Left ventricle myocardium inferior (tissue), 1 donor: Measurements from ENCODE around the gene NHERF1. TPM values are rescaled to one million over a fixed set of nuclear protein-coding genes. Genes with fewer than 3 reads are reported as not detected.

Source experiments
- DNase-seq: peaks from one replicate; pipeline ENCODE4 v3.0.0-alpha.2; 2020
- H3K27ac ChIP-seq: fragments of 200-600 bp; replicated peaks from 2 replicates; pipeline ENCODE4 v1.8.0; 2021
- H3K27me3 ChIP-seq: fragments of 200-600 bp; 2 replicates; pipeline ENCODE4 v1.8.0; 2021; ENCODE audit warnings: low read depth
- H3K36me3 ChIP-seq: fragments of 200-600 bp; 2 replicates; pipeline ENCODE4 v1.8.0; 2021
- H3K4me1 ChIP-seq: fragments of 200-600 bp; 2 replicates; pipeline ENCODE4 v1.8.0; 2021
- H3K4me3 ChIP-seq: fragments of 200-600 bp; 2 replicates; pipeline ENCODE4 v1.8.0; 2021; ENCODE audit warnings: mild to moderate bottlenecking, moderate library complexity
- H3K9me3 ChIP-seq: fragments of 200-600 bp; replicated peaks from 2 replicates; pipeline ENCODE4 v1.8.0; 2021
- intact Hi-C: fragments of 100-400 bp; cut with micrococcal nuclease; formaldehyde crosslinking; loops from one replicate; pipeline ENCODE4 v1.11.0; 2022
- total RNA-seq: library from RNA; stranded (reverse); fragmentation: NEBNext Ultra II Directional; extraction: Animal tissue kit (Norgen Biotek cat#: 25700); gene quantifications from one replicate; pipeline ENCODE4 v1.2.1, GENCODE V29; 2021
- TF ChIP-seq, protein P1 (sequence below): fragments of 200-600 bp; IDR thresholded peaks from 2 replicates; pipeline ENCODE4 v1.8.0; 2021; ENCODE audit warnings: antibody characterized with exemption, mild to moderate bottlenecking, borderline replicate concordance
- donor health status: DM: no; HTN: yes; CAD: no; lungs with severe emphysema.

NHERF1 gene
- total RNA-seq, 1 donor from 2014 or later, result 11.3 TPM

DNA sequence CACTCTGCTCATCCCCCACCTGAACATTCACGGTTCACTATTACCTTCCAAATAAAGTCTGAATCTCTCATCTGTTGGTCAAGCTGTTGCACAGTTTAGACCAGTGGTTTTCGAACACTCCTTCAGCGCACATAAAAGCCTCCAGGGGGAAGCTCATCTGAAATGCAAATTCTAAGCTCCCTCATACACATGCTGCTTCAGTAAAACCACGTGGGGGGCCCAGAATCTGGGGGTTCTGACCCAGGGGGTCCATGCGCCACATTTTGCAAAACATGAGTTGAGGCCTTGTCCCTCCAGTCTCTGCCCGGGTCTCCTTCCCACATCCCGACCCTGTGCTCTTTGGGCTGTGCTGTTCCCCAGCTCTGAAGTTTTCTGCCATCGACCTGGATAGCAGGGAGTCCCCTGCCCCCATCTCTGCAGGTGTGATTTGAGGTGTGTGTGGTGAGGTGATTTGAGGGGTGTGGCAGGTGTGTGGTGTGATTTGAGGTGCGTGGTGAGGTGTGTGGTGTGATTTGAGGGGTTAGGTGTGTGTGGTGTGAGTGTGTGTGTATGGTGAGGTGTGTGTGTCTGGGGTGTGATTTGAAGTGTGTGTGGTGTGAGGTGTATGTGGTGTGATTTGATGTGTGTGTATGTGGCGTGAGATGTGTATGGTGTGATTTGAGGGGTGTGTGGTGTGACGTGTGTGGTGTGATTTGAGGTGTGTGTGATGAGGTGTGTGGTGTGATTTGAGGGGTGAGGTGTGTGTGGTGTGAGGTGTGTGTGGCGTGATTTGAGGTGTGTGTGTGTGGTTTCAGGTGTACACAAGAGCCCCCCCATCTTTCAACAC lies 16.2 kb upstream of the NHERF1 start:
- TF ChIP-seq, protein P1, sequence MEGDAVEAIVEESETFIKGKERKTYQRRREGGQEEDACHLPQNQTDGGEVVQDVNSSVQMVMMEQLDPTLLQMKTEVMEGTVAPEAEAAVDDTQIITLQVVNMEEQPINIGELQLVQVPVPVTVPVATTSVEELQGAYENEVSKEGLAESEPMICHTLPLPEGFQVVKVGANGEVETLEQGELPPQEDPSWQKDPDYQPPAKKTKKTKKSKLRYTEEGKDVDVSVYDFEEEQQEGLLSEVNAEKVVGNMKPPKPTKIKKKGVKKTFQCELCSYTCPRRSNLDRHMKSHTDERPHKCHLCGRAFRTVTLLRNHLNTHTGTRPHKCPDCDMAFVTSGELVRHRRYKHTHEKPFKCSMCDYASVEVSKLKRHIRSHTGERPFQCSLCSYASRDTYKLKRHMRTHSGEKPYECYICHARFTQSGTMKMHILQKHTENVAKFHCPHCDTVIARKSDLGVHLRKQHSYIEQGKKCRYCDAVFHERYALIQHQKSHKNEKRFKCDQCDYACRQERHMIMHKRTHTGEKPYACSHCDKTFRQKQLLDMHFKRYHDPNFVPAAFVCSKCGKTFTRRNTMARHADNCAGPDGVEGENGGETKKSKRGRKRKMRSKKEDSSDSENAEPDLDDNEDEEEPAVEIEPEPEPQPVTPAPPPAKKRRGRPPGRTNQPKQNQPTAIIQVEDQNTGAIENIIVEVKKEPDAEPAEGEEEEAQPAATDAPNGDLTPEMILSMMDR, result no peak
- no peak for DNase-seq
- Histone ChIP-seq H3K4me1 (peaks cover 13% of the 10 kb centered on the region), H3K9me3 (no peaks in the 10 kb centered on the region), H3K27me3 (peaks cover 69% of the 10 kb centered on the region), H3K27ac (no peak overlapping the region), H3K36me3 (no peaks in the 10 kb centered on the region), H3K4me3 (no peak overlapping the region)
- intact Hi-C loops, result no loop called here

DNA sequence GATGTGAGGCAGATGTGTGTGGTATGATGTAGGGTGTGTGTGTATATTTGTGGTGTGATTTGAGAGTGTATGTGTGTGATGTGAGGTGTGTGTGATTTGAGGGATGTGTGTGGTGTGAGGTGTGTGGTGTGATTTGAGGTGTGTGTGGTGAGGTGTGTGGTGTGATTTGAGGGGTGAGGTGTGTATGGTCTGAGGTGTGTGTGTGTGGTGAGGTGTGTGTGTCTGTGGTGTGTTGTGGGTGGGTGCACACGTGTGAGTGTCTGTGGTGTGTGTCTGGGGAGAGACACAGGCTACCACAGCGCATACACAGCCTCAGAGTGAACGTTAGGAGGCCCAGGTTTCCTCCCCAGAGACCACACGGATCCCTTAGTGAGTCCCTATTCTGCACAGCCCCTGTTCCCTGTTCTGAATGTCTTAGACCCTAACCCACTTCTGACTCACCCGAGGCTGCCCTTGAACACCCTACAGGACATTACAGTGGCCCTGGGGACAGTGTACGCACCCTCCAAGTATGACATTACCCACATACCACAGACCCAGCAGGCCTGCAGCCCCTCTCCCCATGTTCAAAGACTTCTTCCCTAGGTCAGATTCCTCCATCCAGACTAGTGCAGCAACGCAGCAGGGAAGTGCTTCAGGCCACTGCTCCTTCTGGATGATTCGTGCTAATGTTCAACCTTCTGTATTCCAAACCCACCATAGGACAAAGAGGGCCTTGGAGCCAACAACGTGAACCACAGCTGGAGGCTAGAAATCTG lies 14.9 kb upstream of the NHERF1 start:
- no peak for DNase-seq
- Histone ChIP-seq H3K36me3 (no peaks in the 10 kb centered on the region), H3K27ac (no peak overlapping the region), H3K4me1 (peaks cover 26% of the 10 kb centered on the region), H3K4me3 (no peak overlapping the region), H3K27me3 (peaks cover 82% of the 10 kb centered on the region), H3K9me3 (no peaks in the 10 kb centered on the region)
- intact Hi-C loops, result no loop called here
- TF ChIP-seq, protein P1, result no peak

DNA sequence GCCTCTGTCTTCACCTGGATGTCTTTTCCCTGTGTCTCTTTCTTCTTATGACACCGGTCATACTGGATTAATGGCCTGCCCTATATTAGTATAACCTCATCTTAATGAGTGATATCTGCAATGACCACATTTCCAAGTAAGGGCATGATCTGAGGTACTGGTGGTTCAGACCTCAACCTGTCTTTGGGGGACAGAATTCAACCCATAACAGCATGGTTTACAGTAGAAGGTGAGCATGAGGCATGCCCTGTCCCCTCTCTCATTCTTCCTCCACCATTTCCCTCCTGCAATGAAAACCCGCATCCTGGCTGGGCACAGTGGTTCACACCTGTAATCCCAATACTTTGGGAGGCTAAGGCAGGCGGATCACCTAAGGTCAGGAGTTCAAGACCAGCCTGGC lies 14.2 kb upstream of the NHERF1 start:
- Histone ChIP-seq H3K36me3 (no peaks in the 10 kb centered on the region), H3K27ac (no peak overlapping the region), H3K27me3 (peaks cover 89% of the 10 kb centered on the region), H3K4me3 (no peak overlapping the region), H3K9me3 (no peaks in the 10 kb centered on the region), H3K4me1 (peaks cover 32% of the 10 kb centered on the region)
- no peak for DNase-seq
- intact Hi-C loops, result no loop called here
- TF ChIP-seq, protein P1, result no peak

DNA sequence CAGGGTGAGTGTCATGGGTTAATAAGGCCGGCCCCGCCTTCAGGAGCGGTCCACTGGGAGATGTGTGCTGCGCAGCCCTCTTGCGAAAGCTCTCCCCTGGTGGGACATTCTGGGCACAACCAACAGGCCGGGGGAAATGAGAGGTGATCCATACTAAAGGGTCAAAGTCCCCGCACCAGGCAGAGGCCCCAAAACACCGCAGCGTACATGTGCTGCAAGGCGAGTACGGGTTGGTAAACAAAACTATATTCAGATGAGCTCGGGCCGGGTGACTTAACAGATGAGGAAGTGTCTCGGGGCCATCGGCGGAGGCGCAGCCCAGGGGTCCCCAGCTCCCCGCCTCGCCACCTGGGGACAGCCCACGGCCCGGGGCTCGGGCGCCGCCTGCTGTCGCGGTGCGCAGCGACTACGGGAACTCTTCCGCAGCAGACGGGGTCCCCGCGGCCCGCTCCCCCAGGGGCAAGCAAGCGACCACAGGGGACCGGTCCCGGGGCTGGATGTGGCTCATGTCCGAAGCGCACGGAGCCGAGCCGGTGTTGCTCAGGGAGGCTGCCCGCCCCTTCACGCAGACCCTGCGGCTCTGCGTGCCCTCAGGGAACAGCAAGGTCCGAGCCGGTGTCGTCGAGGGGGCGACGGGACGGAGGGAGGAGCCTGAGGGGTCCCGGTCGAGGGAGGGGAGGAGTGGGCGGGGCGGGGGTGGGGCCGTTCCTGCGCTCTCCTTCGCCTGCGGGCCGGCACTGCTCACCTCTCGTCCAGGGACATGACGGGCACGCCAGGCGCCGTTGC lies 11.7 kb upstream of the NHERF1 start, which contains the start of gene RAB37:
Gene RAB37, plus strand, starts transcription at position 744 of the 786 bp plus-strand sequence. Its CDS starts 17 bp downstream, at position 761.
- Histone ChIP-seq H3K27ac (peak within 1 kb of the TSS; percentile 72), H3K36me3 (no peaks in the 10 kb centered on the region), H3K27me3 (peaks cover 96% of the 10 kb centered on the region), H3K4me3 (peak within 1 kb of the TSS; percentile 62), H3K9me3 (no peaks in the 10 kb centered on the region), H3K4me1 (peaks cover 32% of the 10 kb centered on the region)
- DNase-seq, result peak; percentile 60
- intact Hi-C loops, result no loop called here
- TF ChIP-seq, protein P1, result peak; percentile 47
